ENCODE measurements around the gene CLHC1.

GRCh38 chr2:55239656-55240222 lies 7.6 kb upstream of the CLHC1 start:
- TF ChIP-seq POLR2A (IDR thresholded peaks at IDR 0.05; ENCODE audit: low read depth): no peak
- TF ChIP-seq CTCF (IDR thresholded peaks at IDR 0.05): no peak
- no peak for TF ChIP-seq POLR2AphosphoS5 (IDR thresholded peaks at IDR 0.05)
- no peak for TF ChIP-seq EP300 (IDR thresholded peaks at IDR 0.05)
